C4-2B (cell line): ENCODE data around the gene TUSC2.

Source experiments
- H3K27ac ChIP-seq: fragments of 450-650 bp; 2 replicates; pipeline ENCODE4 v1.5.1; 2017
- ZFX ChIP-seq: fragments of 450-650 bp; IDR thresholded peaks from 2 replicates; pipeline ENCODE4 v1.6.1; 2017
- TF ChIP-seq, protein P1 (sequence below): fragments of 450-650 bp; conservative IDR thresholded peaks from 2 replicates; pipeline ENCODE4 v1.5.1; 2017; ENCODE audit warnings: mild to moderate bottlenecking

The TUSC2 gene

DNA sequence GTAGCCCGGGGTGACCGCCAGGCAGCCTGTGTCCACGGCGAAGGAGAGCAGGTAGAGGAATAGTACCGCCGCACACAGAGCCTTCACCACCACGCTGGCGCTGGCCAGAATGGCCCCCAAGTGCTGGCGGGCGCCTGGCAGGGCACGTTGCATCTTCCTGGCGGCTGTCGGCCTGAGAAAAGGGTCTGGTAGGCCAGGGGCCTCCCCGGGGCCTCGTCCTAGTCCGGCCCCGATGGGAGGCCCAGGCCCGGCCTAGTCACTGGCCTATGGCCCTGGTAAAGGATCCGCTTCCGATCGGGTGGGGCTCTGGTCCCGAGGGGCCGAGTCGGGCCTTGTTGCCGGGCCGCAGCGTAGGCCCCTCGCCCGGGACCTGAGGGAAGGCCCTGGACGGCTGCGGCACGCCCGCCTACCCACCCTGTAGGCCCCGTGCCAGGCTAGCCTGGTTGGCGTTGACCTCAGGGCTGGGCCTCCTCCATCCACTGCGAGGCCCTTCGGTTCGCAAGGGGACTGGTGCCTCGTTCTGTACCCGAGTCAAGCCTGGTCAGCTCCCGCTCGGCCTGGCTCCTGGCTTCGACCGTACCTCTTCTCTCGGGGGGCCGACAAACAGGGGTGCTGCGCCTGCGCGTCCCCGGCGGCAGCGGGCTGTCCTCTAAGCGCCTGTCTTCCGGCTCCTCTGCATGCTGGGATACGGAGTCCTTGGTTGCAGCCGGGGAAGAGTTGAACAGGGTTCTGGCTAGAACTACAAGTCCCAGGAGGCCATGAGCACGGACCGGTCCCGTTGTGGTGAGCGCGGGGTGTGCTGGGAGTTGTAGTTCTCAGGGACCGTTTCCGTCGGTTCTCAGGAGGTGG, 31.1 kb upstream of the TUSC2 start, which contains the start of gene TMEM115:
Gene TMEM115, minus strand, starts transcription at position 611 of the 849 bp plus-strand sequence. Its CDS starts 458 bp downstream, at position 153.
- H3K27ac ChIP-seq = peak within 1 kb of the TSS; percentile 95
- peak; percentile 99 for TF ChIP-seq ZFX
- TF ChIP-seq, protein P1, sequence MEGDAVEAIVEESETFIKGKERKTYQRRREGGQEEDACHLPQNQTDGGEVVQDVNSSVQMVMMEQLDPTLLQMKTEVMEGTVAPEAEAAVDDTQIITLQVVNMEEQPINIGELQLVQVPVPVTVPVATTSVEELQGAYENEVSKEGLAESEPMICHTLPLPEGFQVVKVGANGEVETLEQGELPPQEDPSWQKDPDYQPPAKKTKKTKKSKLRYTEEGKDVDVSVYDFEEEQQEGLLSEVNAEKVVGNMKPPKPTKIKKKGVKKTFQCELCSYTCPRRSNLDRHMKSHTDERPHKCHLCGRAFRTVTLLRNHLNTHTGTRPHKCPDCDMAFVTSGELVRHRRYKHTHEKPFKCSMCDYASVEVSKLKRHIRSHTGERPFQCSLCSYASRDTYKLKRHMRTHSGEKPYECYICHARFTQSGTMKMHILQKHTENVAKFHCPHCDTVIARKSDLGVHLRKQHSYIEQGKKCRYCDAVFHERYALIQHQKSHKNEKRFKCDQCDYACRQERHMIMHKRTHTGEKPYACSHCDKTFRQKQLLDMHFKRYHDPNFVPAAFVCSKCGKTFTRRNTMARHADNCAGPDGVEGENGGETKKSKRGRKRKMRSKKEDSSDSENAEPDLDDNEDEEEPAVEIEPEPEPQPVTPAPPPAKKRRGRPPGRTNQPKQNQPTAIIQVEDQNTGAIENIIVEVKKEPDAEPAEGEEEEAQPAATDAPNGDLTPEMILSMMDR = no peak

DNA sequence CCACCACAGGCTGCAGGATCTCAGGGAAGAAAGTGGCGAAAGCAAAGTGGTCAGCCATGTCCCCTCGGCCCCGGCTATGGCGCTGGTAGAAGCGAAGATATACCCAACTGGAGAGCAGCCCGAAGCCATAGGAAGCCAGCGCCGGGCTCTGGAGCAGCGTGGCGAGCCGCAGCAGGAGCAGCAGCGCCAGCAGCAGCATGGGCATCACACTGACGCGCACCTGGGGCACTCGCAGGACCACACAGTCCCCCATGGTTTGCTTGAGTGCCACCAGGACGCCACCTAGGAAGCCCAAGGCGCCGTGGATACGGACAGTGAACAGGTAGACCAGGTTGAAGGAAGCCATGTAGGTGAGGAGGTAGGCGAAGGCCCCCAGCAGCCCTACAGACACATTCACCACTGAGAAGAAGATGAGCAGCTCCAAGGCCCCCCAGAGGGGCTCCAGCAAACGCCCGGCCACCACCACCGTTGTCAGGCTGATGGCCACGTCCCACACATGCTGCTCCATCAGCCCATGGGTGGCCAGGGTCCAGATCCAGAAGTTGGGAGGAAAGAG, 30.4 kb upstream of the TUSC2 start:
- H3K27ac ChIP-seq = peak overlapping the region; percentile 95
- no peak for TF ChIP-seq ZFX
- TF ChIP-seq, protein P1 = no peak

DNA sequence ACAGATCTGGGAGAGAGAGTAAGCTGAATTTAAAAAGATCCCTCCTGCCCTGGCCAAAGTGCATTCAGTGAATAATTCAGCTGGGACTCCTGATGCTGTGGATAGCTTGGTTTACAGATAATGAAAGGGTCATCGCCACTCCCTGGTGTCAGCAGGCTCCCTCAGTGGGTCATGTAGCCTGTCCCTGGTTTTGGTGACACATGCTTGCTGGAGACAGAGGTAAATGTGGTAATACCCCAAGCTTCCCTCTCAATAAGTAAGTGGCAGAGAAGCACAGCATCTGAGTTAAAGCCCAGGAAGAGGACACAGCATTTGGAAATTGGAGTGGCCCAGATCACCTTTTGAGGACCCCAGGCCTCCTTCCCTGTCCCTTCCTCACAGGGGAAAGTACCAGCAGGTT, 29.5 kb upstream of the TUSC2 start:
- TF ChIP-seq, protein P1 = no peak
- no peak for TF ChIP-seq ZFX
- peak overlapping the region; percentile 95; the same call in 1 of the 2 replicates for H3K27ac ChIP-seq

DNA sequence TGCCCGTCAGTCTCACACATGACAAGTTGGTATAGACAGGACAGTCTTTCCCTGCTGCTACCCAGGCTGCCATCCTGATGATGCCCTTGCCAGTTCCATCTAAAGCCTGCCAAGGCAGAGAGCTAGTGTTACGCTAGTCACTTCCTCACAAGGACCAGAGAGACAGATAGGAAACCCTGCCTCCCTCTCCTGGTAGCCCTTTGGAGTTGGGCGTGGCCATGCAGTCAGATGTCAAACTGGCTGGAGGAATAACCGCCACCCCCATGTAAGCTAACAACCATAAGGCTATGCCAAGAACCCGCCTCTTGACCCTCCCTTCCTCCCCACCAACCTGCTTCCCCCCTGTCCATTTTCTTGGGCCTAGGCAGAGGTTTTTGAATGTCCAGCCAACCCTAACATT, 28.5 kb upstream of the TUSC2 start:
- H3K27ac ChIP-seq = no peak overlapping the region
- TF ChIP-seq, protein P1 = no peak
- TF ChIP-seq ZFX = no peak

DNA sequence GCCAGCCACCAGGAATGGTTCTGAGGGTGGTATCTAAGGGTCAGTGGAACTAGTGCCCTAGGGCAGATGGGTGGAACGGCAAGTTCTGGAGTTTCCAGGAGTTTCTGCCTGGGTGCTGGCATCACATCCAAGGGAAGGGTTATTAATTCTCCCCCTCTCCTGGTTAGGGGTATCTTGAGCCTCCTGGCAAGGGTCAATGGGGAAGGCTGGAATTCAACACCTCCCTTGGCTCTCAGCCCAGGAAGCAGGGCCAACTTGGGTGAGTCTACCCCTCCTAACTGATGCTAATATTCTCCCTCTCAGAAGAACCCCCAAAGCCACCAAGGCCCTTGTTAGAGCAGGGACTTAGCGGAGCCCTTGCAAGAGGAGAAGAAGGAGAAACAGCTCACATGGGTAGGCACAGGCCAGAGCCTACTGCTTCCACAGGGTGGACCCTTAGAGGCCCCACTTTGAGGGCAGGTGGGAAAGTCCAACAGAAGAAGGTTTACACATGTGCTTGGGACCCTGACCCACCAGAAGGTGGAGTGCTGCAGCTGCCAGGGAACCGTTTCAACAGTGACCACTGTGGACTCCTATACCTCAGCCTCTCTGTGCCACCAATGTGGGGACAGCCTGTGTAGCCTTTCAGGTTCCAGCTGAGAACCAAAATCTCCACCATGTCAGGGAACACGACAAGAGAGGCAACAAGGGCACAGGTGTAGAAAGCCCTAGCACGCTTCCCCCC, 28.0 kb upstream of the TUSC2 start:
- TF ChIP-seq, protein P1 = no peak
- TF ChIP-seq ZFX = no peak
- H3K27ac ChIP-seq = no peak overlapping the region

DNA sequence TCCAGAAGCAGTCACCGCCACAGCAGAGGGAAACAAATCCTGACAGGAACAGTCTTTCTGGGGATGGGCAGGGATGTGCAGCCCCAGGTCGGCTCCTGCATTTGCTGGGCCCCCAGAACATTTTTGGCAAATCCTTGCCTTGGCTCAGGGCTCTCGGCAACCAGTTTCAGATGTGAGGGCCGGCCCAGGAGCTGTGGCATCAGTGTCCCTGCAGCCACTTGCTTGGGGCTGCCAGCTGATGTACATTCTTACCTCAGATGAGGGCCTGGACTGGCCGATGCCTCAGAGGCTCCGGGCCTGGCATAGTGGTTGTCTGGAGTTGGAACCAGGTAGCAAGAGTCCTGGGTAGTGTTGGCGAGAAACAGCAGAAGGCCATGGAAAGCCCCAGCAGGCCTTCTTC, 26.8 kb upstream of the TUSC2 start:
- H3K27ac ChIP-seq = no peak overlapping the region
- no peak for TF ChIP-seq ZFX
- TF ChIP-seq, protein P1 = no peak
